ENCODE data around the gene ANKRD23. TPM values are rescaled to one million over a fixed set of nuclear protein-coding genes. Genes with fewer than 3 reads are reported as not detected.

The ANKRD23 gene
- total and polyA plus RNA-seq, 2 experiments from 2014 or later: 3.3 to 11.0 TPM

- Histone ChIP-seq H3K27ac (peak overlapping the region; percentile 48), H3K4me3 (no peak overlapping the region), H3K27me3 (no peaks in the 10 kb centered on the region), H3K36me3 (peaks cover 19% of the 10 kb centered on the region), H3K4me1 (ENCODE audit: low read depth) (peaks cover 28% of the 10 kb centered on the region), H3K9me3 (ENCODE audit: low read depth) (no peaks in the 10 kb centered on the region)
- no peak for TF ChIP-seq CTCF (IDR thresholded peaks at IDR 0.05; ENCODE audit: low read depth, low read length)
- DNase-seq (ENCODE audit: low read depth in 1 of 2, low spot score in 1 of 2): peak; percentile 55 to 76
These were observed 19.5 kb downstream of the ANKRD23 start for GRCh38 chr2:96824079-96824870.

GRCh38 chr2:96823198-96823597 lies 20.6 kb downstream of the ANKRD23 start:
- Histone ChIP-seq H3K4me1 (ENCODE audit: low read depth) (peaks cover 38% of the 10 kb centered on the region), H3K36me3 (peaks cover 14% of the 10 kb centered on the region), H3K4me3 (no peak overlapping the region), H3K27ac (peak overlapping the region; percentile 48), H3K9me3 (ENCODE audit: low read depth) (no peaks in the 10 kb centered on the region), H3K27me3 (no peaks in the 10 kb centered on the region)
- DNase-seq (ENCODE audit: low read depth in 1 of 2, low spot score in 1 of 2): no peak
- no peak for TF ChIP-seq CTCF (IDR thresholded peaks at IDR 0.05; ENCODE audit: low read depth, low read length)

GRCh38 chr2:96822786-96823185 lies 21.0 kb downstream of the ANKRD23 start:
- DNase-seq (ENCODE audit: low read depth in 1 of 2, low spot score in 1 of 2): no peak
- Histone ChIP-seq H3K27ac (peak overlapping the region; percentile 48), H3K9me3 (ENCODE audit: low read depth) (no peaks in the 10 kb centered on the region), H3K4me1 (ENCODE audit: low read depth) (peaks cover 41% of the 10 kb centered on the region), H3K27me3 (no peaks in the 10 kb centered on the region), H3K36me3 (peaks cover 10% of the 10 kb centered on the region), H3K4me3 (no peak overlapping the region)
- TF ChIP-seq CTCF (IDR thresholded peaks at IDR 0.05; ENCODE audit: low read depth, low read length): no peak

- no peaks in the 10 kb centered on the region for H3K9me3 ChIP-seq (ENCODE audit: low read depth)
These were observed 22.6 kb downstream of the ANKRD23 start for GRCh38 chr2:96821113-96821675.

GRCh38 chr2:96819876-96820511 lies 23.8 kb downstream of the ANKRD23 start:
- no peak for DNase-seq (ENCODE audit: low read depth in 1 of 2, low spot score in 1 of 2)
- TF ChIP-seq CTCF (IDR thresholded peaks at IDR 0.05; ENCODE audit: low read depth, low read length): no peak
- no peaks in the 10 kb centered on the region for H3K9me3 ChIP-seq (ENCODE audit: low read depth)
- H3K27me3 ChIP-seq: no peaks in the 10 kb centered on the region
- no peak overlapping the region for H3K4me3 ChIP-seq
- no peaks in the 10 kb centered on the region for H3K36me3 ChIP-seq
- H3K4me1 ChIP-seq (ENCODE audit: low read depth): peaks cover 48% of the 10 kb centered on the region
- H3K27ac ChIP-seq: peak overlapping the region; percentile 14

More at GRCh38 chr2:96821113-96821675, 22.6 kb downstream of the ANKRD23 start:
- no peak for TF ChIP-seq CTCF (IDR thresholded peaks at IDR 0.05; ENCODE audit: low read depth, low read length)
- no peaks in the 10 kb centered on the region for H3K36me3 ChIP-seq
- H3K27me3 ChIP-seq: no peaks in the 10 kb centered on the region
- H3K27ac ChIP-seq: peak overlapping the region; percentile 58
- peaks cover 48% of the 10 kb centered on the region for H3K4me1 ChIP-seq (ENCODE audit: low read depth)
- no peak overlapping the region for H3K4me3 ChIP-seq
- DNase-seq (ENCODE audit: low read depth in 1 of 2, low spot score in 1 of 2): no peak
